ENCODE measurements around the gene NSDHL. TPM values are rescaled to one million over a fixed set of nuclear protein-coding genes. Genes with fewer than 3 reads are reported as not detected.

The NSDHL gene
- total RNA-seq, result 36.2 TPM

GRCh38 chrX:152830312-152831305, at the start of gene NSDHL, which contains the start of gene CETN2:
Gene NSDHL (plus strand): TSS chrX:152831063. CDS start chrX:152846325, 15,262 bp downstream.
Gene CETN2 (minus strand): TSS chrX:152830757. CDS start chrX:152830710, 47 bp downstream.

GRCh38 chrX:152897222-152898131, 66.6 kb downstream of the NSDHL start, which contains the start of gene ZNF185:
Gene ZNF185 (plus strand): TSS chrX:152898067. CDS start chrX:152914490, 16,423 bp downstream.

Other genes starting within 250 kb of the NSDHL start
- gene GABRQ, start 193.2 kb upstream of the NSDHL start, total RNA-seq, result 5.8 TPM
- gene MAGEA3, start 132.3 kb upstream of the NSDHL start, total RNA-seq, result not detected
- not detected for gene CSAG2, start 121.8 kb upstream of the NSDHL start, total RNA-seq
- gene MAGEA2B, start 116.4 kb upstream of the NSDHL start, total RNA-seq, result not detected
- gene CSAG1, start 97.3 kb upstream of the NSDHL start, total RNA-seq, result not detected
- not detected for gene MAGEA12, start 97.3 kb upstream of the NSDHL start, total RNA-seq
- gene MAGEA2, start 77.2 kb upstream of the NSDHL start, total RNA-seq, result not detected
- not detected for gene CSAG3, start 71.8 kb upstream of the NSDHL start, total RNA-seq
- not detected for gene MAGEA6, start 61.4 kb upstream of the NSDHL start, total RNA-seq
- 92.0 TPM for gene CETN2, start 306 bp upstream of the NSDHL start, total RNA-seq
- gene ZNF185, start 67.0 kb downstream of the NSDHL start, total RNA-seq, result 3.7 TPM
- 9.7 TPM for gene PNMA5, start 163.1 kb downstream of the NSDHL start, total RNA-seq
- gene PNMA3, start 225.4 kb downstream of the NSDHL start, total RNA-seq, result 25.1 TPM
- gene PNMA6A, start 241.4 kb downstream of the NSDHL start, total RNA-seq, result 26.5 TPM